H9 (cell line): ENCODE measurements around the gene CADPS2. TPM values are rescaled to one million over a fixed set of nuclear protein-coding genes. Genes with fewer than 3 reads are reported as not detected.

Source experiments
- DNase-seq: peaks from one replicate; pipeline ENCODE4 v3.0.0-alpha.2; 2017
- H2AFZ ChIP-seq: one replicate; pipeline ENCODE4 v1.6.1; 2013; ENCODE audit warnings: mild to moderate bottlenecking, low read length, control low read depth, moderate library complexity
- H2AK5ac ChIP-seq: 2 replicates; pipeline ENCODE4 v1.6.1; 2013; ENCODE audit warnings: low read length, control low read depth, mixed read lengths; ENCODE audit not compliant: insufficient read length
- H2BK120ac ChIP-seq: one replicate; pipeline ENCODE4 v1.6.1; 2013; ENCODE audit warnings: low read depth, mild to moderate bottlenecking, low read length, control low read depth, inconsistent platforms; ENCODE audit not compliant: poor library complexity, severe bottlenecking
- H2BK12ac ChIP-seq: 2 replicates; pipeline ENCODE4 v1.6.1; 2013; ENCODE audit warnings: low read length, control low read depth, mixed read lengths, low read depth; ENCODE audit not compliant: insufficient read length
- H2BK15ac ChIP-seq: 2 replicates; pipeline ENCODE4 v1.6.1; 2013; ENCODE audit warnings: low read depth, low read length, control low read depth
- H2BK20ac ChIP-seq: one replicate; pipeline ENCODE4 v1.6.1; 2013; ENCODE audit warnings: low read depth, mild to moderate bottlenecking, low read length, control low read depth, inconsistent platforms; ENCODE audit not compliant: poor library complexity, severe bottlenecking
- H2BK5ac ChIP-seq: 2 replicates; pipeline ENCODE4 v1.6.1; 2013; ENCODE audit warnings: low read length, control low read depth, mixed read lengths; ENCODE audit not compliant: insufficient read length
- H3K14ac ChIP-seq: 2 replicates; pipeline ENCODE4 v1.6.1; 2013; ENCODE audit warnings: low read length, control low read depth; ENCODE audit not compliant: insufficient read depth
- H3K18ac ChIP-seq: 2 replicates; pipeline ENCODE4 v1.6.1; 2013; ENCODE audit warnings: low read depth, mild to moderate bottlenecking, mixed read lengths, low read length, control low read depth; ENCODE audit not compliant: insufficient read length
- H3K23ac ChIP-seq: 2 replicates; pipeline ENCODE4 v1.6.1; 2013; ENCODE audit warnings: low read length, control low read depth, mixed read lengths, low read depth; ENCODE audit not compliant: insufficient read length
- H3K23me2 ChIP-seq: 2 replicates; pipeline ENCODE4 v1.6.1; 2013; ENCODE audit warnings: low read depth, mild to moderate bottlenecking, mixed read lengths, low read length, control low read depth; ENCODE audit not compliant: insufficient read length, poor library complexity, severe bottlenecking
- H3K27ac ChIP-seq: 2 replicates; pipeline ENCODE4 v1.5.1; 2013; ENCODE audit warnings: low read length, control low read depth, mixed read lengths, low read depth; ENCODE audit not compliant: insufficient read length
- H3K27me3 ChIP-seq: 2 replicates; pipeline ENCODE4 v1.6.1; 2013; ENCODE audit warnings: low read length, control low read depth, inconsistent platforms; ENCODE audit not compliant: insufficient read depth
- H3K4ac ChIP-seq: 2 replicates; pipeline ENCODE4 v1.6.1; 2013; ENCODE audit warnings: low read depth, mild to moderate bottlenecking, control low read depth, inconsistent platforms, low read length, moderate library complexity
- H3K4me1 ChIP-seq: 2 replicates; pipeline ENCODE4 v1.6.1; 2013; ENCODE audit warnings: low read length, control low read depth, inconsistent platforms; ENCODE audit not compliant: insufficient read depth
- H3K4me2 ChIP-seq: 2 replicates; pipeline ENCODE4 v1.6.1; 2013; ENCODE audit warnings: low read length, control low read depth, mixed read lengths; ENCODE audit not compliant: insufficient read length, insufficient read depth
- H3K56ac ChIP-seq: 2 replicates; pipeline ENCODE4 v1.6.1; 2013; ENCODE audit warnings: low read depth, mild to moderate bottlenecking, mixed read lengths, low read length, control low read depth; ENCODE audit not compliant: insufficient read length
- H3K79me1 ChIP-seq: 2 replicates; pipeline ENCODE4 v1.6.1; 2013; ENCODE audit warnings: low read depth, mild to moderate bottlenecking, moderate library complexity, low read length, control low read depth, inconsistent platforms; ENCODE audit not compliant: insufficient read depth, poor library complexity, severe bottlenecking
- H3K79me2 ChIP-seq: 2 replicates; pipeline ENCODE4 v1.6.1; 2013; ENCODE audit warnings: low read length, control low read depth, inconsistent platforms; ENCODE audit not compliant: insufficient read depth
- H3K9ac ChIP-seq: 2 replicates; pipeline ENCODE4 v1.6.1; 2013; ENCODE audit warnings: low read length, control low read depth, mixed read lengths; ENCODE audit not compliant: insufficient read length; ENCODE audit errors: extremely low read depth
- H3K9me3 ChIP-seq: one replicate; pipeline ENCODE4 v1.6.1; 2013; ENCODE audit warnings: low read depth, low read length, inconsistent platforms; ENCODE audit not compliant: control insufficient read depth
- H3T11ph ChIP-seq: one replicate; pipeline ENCODE4 v1.6.1; 2013; ENCODE audit warnings: mild to moderate bottlenecking, low read length, control low read depth, inconsistent platforms
- H4K20me1 ChIP-seq: one replicate; pipeline ENCODE4 v1.6.1; 2013; ENCODE audit not compliant: control insufficient read depth, insufficient read length, insufficient read depth
- H4K5ac ChIP-seq: 2 replicates; pipeline ENCODE4 v1.6.1; 2013; ENCODE audit warnings: low read depth, mild to moderate bottlenecking, mixed read lengths, low read length, control low read depth; ENCODE audit not compliant: insufficient read length
- H4K8ac ChIP-seq: replicated peaks from 2 replicates; pipeline ENCODE4 v1.6.1; 2013; ENCODE audit warnings: low read length, control low read depth, mixed read lengths, low read depth; ENCODE audit not compliant: insufficient read length
- H4K91ac ChIP-seq: 2 replicates; pipeline ENCODE4 v1.6.1; 2013; ENCODE audit warnings: low read depth, mild to moderate bottlenecking, moderate library complexity, mixed read lengths, low read length, control low read depth; ENCODE audit not compliant: insufficient read length
- H3K27ac Mint-ChIP-seq, 3 experiments: 2 replicates in 2 of 3; 3 replicates in 1 of 3; pipeline ENCODE4 v1.8.0; 2020 to 2021; ENCODE audit warnings: mixed read lengths in 3 of 3, mild to moderate bottlenecking in 1 of 3, moderate library complexity in 1 of 3
- H3K27me3 Mint-ChIP-seq: 2 replicates; pipeline ENCODE4 v1.8.0; 2021; ENCODE audit warnings: low read depth, mild to moderate bottlenecking, moderate library complexity, mixed read lengths
- H3K36me3 Mint-ChIP-seq, 3 experiments: 2 replicates in 2 of 3; 3 replicates in 1 of 3; pipeline ENCODE4 v1.8.0; 2020 to 2021; ENCODE audit warnings: low read depth in 3 of 3, mixed read lengths in 3 of 3; ENCODE audit not compliant: insufficient read depth in 1 of 3
- H3K4me1 Mint-ChIP-seq, 2 experiments: 2 replicates each; pipeline ENCODE4 v1.8.0; 2020; ENCODE audit warnings: mixed read lengths in 2 of 2
- H3K4me3 Mint-ChIP-seq, 2 experiments: 2 replicates in 1 of 2; 3 replicates in 1 of 2; pipeline ENCODE4 v1.8.0; 2020 to 2021; ENCODE audit warnings: mild to moderate bottlenecking in 2 of 2, mixed read lengths in 2 of 2, moderate library complexity in 1 of 2
- H3K9me3 Mint-ChIP-seq, 2 experiments: 2 replicates in 1 of 2; 3 replicates in 1 of 2; pipeline ENCODE4 v1.8.0; 2020; ENCODE audit warnings: mild to moderate bottlenecking in 2 of 2, mixed read lengths in 2 of 2, moderate library complexity in 1 of 2
- CTCF ChIP-seq: fragments of 200-600 bp; sonication (generic); conservative IDR thresholded peaks from 3 replicates; pipeline ENCODE4 v1.8.0; 2021; ENCODE audit warnings: antibody characterized with exemption, mild to moderate bottlenecking
- total RNA-seq: library from RNA; stranded (reverse); gene quantifications from 2 replicates; pipeline ENCODE4 v1.2.1, GENCODE V29; 2021

CADPS2 gene
- total RNA-seq, 1 experiment from 2014 or later = 7.1 TPM

DNA sequence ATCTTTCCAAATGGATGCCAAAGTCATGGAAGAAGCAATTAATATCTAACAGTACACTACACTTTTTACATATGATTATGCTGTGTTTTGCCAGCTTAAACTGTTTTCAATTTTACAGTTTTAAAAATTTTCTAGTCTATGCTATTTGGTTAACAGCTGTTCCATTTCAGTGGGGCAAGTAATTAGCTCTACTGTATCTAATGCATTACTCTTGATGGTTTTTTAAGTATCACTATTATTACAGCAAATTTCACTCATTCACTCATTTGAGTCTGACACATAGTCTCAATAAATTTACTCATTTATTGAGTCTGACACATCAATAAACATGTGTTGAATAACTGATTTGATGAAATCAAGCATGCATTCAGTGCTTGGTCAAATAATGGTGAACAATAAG lies 343.1 kb downstream of the CADPS2 start:
- no peak for TF ChIP-seq CTCF
- Mint-ChIP-seq H3K4me1 (peaks cover 4 to 5% of the 10 kb centered on the region in 2 experiments; a peak in 3 of 4 replicates), H3K27ac (no peak overlapping the region), H3K4me3 (no peak overlapping the region), H3K36me3 (no peaks in the 10 kb centered on the region), H3K9me3 (no peaks in the 10 kb centered on the region), H3K27me3 (no peaks in the 10 kb centered on the region)
- no peaks in the 10 kb centered on the region for H3K9me3 ChIP-seq
- H2BK5ac ChIP-seq = no peak overlapping the region
- H3K27ac ChIP-seq = no peak overlapping the region
- no peak overlapping the region for H4K8ac ChIP-seq
- no peak overlapping the region for H2AFZ ChIP-seq
- H3K23ac ChIP-seq = no peak overlapping the region
- DNase-seq = no peak
- H2AK5ac ChIP-seq = no peak overlapping the region
- H2BK120ac ChIP-seq = no peak overlapping the region
- no peak overlapping the region for H2BK12ac ChIP-seq
- H4K5ac ChIP-seq = no peak overlapping the region
- no peak overlapping the region for H3T11ph ChIP-seq
- no peaks in the 10 kb centered on the region for H3K23me2 ChIP-seq
- no peak overlapping the region for H3K14ac ChIP-seq
- no peaks in the 10 kb centered on the region for H3K27me3 ChIP-seq
- H3K56ac ChIP-seq = no peak overlapping the region
- no peaks in the 10 kb centered on the region for H3K79me2 ChIP-seq
- no peak overlapping the region for H3K4me2 ChIP-seq
- H4K20me1 ChIP-seq = no peaks in the 10 kb centered on the region
- H3K4me1 ChIP-seq = no peaks in the 10 kb centered on the region; the same call in 1 of the 2 replicates
- no peak overlapping the region for H2BK20ac ChIP-seq
- no peak overlapping the region for H3K18ac ChIP-seq
- no peaks in the 10 kb centered on the region for H3K79me1 ChIP-seq
- H3K4ac ChIP-seq = no peak overlapping the region
- H3K9ac ChIP-seq = no peak overlapping the region
- H2BK15ac ChIP-seq = no peak overlapping the region
- no peak overlapping the region for H4K91ac ChIP-seq
